GM13976 (cell line): ENCODE measurements around the gene CCDC40.

Source experiments
- DNase-seq: peaks from one replicate; pipeline ENCODE4 v3.0.0; 2012; ENCODE audit warnings: low spot score
- in situ Hi-C: fragments of 300-500 bp; cut with MboI; formaldehyde crosslinking; loops from one replicate; pipeline ENCODE4 v1.12.0; 2022; ENCODE audit warnings: low sequenced_read_pairs, mixed read lengths, inconsistent platforms; ENCODE audit not compliant: unreplicated experiment
- TF ChIP-seq, protein P1 (sequence below): IDR thresholded peaks from 2 replicates; pipeline ENCODE4 v1.5.1; 2012; ENCODE audit warnings: borderline replicate concordance, mild to moderate bottlenecking; ENCODE audit not compliant: insufficient read depth; ENCODE audit errors: extremely low read depth, missing control alignments, control extremely low read depth

The CCDC40 gene

DNA sequence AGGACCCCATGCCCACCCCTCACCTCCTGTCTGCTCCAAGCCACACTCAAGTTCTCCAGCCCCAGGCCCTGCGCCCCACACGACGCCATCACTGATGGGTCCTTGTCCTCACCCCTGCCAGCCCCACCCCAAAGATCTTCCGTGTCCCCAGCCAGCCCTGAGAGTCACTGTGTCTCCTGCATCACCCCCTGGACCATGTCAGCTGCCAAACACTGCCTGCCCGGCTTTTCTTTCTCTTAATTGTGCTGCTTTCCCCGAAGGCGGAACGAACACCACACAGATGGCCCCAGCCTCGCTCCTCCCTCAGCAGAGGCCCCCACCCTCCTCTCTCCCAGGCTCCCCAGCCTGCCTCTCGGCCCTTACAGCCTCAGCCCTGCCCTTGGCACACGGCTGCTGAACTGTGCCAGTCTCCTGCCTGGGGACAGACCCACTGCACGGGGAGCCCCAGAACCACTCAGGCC lies 60.1 kb downstream of the CCDC40 start:
- no peak for DNase-seq
- in situ Hi-C loops = no loop called here
- TF ChIP-seq, protein P1, sequence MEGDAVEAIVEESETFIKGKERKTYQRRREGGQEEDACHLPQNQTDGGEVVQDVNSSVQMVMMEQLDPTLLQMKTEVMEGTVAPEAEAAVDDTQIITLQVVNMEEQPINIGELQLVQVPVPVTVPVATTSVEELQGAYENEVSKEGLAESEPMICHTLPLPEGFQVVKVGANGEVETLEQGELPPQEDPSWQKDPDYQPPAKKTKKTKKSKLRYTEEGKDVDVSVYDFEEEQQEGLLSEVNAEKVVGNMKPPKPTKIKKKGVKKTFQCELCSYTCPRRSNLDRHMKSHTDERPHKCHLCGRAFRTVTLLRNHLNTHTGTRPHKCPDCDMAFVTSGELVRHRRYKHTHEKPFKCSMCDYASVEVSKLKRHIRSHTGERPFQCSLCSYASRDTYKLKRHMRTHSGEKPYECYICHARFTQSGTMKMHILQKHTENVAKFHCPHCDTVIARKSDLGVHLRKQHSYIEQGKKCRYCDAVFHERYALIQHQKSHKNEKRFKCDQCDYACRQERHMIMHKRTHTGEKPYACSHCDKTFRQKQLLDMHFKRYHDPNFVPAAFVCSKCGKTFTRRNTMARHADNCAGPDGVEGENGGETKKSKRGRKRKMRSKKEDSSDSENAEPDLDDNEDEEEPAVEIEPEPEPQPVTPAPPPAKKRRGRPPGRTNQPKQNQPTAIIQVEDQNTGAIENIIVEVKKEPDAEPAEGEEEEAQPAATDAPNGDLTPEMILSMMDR = no peak

GRCh38 chr17:80097127-80097621 lies 60.7 kb downstream of the CCDC40 start:
- DNase-seq = no peak
- TF ChIP-seq, protein P1 = no peak
- in situ Hi-C loops = no loop called here

GRCh38 chr17:80097844-80098691 lies 61.6 kb downstream of the CCDC40 start:
- in situ Hi-C loops = no loop called here
- TF ChIP-seq, protein P1 = no peak
- DNase-seq = no peak

GRCh38 chr17:80099291-80100034 lies 63.0 kb downstream of the CCDC40 start:
- in situ Hi-C loops = no loop called here
- TF ChIP-seq, protein P1 = no peak
- DNase-seq = no peak

GRCh38 chr17:80100035-80100323 lies 63.5 kb downstream of the CCDC40 start:
- TF ChIP-seq, protein P1 = no peak
- no peak for DNase-seq

GRCh38 chr17:80101011-80101945 lies 64.8 kb downstream of the CCDC40 start, which contains the start of gene GAA:
GAA (plus strand) TSS chr17:80101581; CDS start chr17:80104587, 3,006 bp downstream.
- TF ChIP-seq, protein P1 = peak; percentile 97
- DNase-seq = peak; percentile 100
- in situ Hi-C loops = no loop called here

More at GRCh38 chr17:80100035-80100323, 63.5 kb downstream of the CCDC40 start:
- in situ Hi-C loops = no loop called here
